NCI-H748 treated with DMSO at 0.1 percent for 48 hours (cell line): ENCODE results near the gene SPHK1.

Source experiments
- DNase-seq: peaks from one replicate; lab custom pipeline; 2025; lab: John Stamatoyannopoulos, UW

SPHK1 gene

GRCh38 chr17:76433693-76434092 is 49.3 kb downstream of the SPHK1 start:
- no peak for DNase-seq

DNA sequence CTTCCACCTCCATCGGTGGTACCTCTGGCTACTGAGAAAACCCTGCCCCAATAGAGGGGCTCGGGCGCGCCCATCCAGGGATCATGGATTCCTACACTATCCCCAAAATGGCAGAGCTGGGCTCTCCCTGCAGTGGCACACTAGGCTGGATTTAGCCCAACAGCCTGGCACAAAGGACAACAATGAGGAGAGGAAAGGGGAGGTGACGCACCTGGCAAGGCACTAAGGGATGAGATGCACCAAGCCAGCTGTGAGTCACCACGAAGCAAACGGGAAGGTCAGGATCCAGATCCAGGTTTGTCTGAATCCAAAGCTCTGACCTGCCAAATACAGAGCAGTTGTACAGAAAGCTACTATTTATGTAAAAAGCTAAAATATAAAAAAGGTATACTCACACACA is 50.5 kb downstream of the SPHK1 start:
- no peak for DNase-seq

DNA sequence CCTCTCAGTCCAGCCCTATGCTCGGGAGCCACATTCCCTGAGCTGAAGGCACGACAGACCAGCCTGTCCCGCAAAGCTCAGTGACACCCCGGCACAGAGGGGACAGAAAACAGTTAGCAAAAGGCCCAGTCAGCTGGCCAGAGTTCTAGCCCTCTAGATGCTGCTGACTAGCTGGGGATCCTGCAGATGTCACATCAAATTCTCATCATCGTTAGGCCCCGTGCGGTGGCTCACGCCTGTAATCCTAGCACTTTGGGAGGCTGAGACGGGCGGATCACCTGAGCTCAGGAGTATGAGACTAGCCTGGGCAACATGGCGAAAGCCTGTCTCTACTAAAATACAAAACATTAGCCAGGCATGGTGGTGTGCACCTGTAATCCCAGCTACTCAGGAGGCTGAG is 51.3 kb downstream of the SPHK1 start:
- DNase-seq: no peak
